HEK293 (cell line): Measurements from ENCODE around the gene CTBP2.

Source experiments
- BCL11A ChIP-seq: fragments of 450-650 bp; formaldehyde crosslinking; IDR thresholded peaks from 2 replicates; pipeline ENCODE4 v1.5.1; 2016; ENCODE audit warnings: low read depth, missing biosample characterization, missing genetic modification characterization
- CTCF ChIP-seq: fragments of 450-650 bp; formaldehyde crosslinking; IDR thresholded peaks from 2 replicates; pipeline ENCODE4 v1.5.1; 2016; ENCODE audit warnings: missing biosample characterization, missing genetic modification characterization
- ZBTB26 ChIP-seq: fragments of 450-650 bp; formaldehyde crosslinking; optimal IDR thresholded peaks from 2 replicates; pipeline ENCODE3; 2016; ENCODE audit warnings: missing biosample characterization, mild to moderate bottlenecking, missing genetic modification characterization
- ZNF174 ChIP-seq: fragments of 450-650 bp; formaldehyde crosslinking; IDR thresholded peaks from 2 replicates; pipeline ENCODE4 v1.5.0; 2017; ENCODE audit warnings: missing biosample characterization, mild to moderate bottlenecking, missing genetic modification characterization
- ZNF426 ChIP-seq: fragments of 450-650 bp; formaldehyde crosslinking; IDR thresholded peaks from 2 replicates; pipeline ENCODE4 v1.5.1; 2017; ENCODE audit warnings: missing biosample characterization, missing genetic modification characterization, mild to moderate bottlenecking, inconsistent platforms, moderate library complexity
- ZNF600 ChIP-seq: fragments of 450-650 bp; formaldehyde crosslinking; IDR thresholded peaks from 2 replicates; pipeline ENCODE4 v1.5.1; 2016; ENCODE audit warnings: missing biosample characterization, missing genetic modification characterization

DNA sequence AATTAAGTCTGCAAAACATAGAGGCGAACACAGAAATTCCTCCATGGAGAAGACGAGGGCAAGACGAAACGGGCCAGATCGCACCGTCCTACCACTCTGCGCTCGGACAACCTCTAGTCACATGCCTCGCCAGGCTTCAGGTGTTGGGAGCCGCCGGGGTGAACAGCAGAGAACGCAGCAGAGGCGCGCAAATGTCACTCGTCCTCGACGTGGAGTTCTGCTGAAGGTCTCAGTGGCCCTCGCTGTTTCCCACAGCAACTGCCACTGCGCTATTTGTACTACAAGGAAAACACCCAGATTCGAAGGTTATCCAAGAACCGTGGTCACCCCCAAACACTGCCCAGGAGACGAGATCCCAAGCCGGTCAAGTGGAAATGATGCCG is 9.2 kb downstream of the CTBP2 start:
- TF ChIP-seq CTCF (no peak), ZNF600 (tag by site-specific recombination) (no peak), ZNF174 (tag by site-specific recombination) (no peak), ZBTB26 (tag by site-specific recombination) (no peak), ZNF426 (tag by site-specific recombination) (no peak), BCL11A (tag by site-specific recombination) (no peak)
